NCI-H146 (cell line): ENCODE data around the gene KRT36.

Source experiments
- DNase-seq: peaks from one replicate; lab custom pipeline; 2025; lab: John Stamatoyannopoulos, UW

KRT36 gene

DNA sequence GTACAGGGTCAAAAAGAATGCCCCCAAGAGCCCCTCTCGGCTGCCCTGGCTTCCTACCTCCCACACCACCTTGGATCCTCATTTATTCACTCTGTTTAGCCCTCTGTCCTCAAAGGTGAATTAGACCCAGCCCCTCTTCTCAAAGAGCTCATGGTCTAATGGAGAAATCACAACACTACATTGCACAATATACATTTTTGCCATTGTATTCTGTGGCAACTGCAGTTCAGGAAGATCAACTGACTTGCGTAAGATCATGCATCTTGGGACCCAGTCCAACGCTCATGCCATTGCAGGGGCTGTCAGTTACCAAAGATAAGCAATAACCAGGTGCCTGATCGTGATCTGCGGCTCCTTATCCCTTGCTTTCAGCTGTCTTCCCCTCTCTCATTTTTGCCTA lies 50.3 kb downstream of the KRT36 start:
- DNase-seq: no peak

DNA sequence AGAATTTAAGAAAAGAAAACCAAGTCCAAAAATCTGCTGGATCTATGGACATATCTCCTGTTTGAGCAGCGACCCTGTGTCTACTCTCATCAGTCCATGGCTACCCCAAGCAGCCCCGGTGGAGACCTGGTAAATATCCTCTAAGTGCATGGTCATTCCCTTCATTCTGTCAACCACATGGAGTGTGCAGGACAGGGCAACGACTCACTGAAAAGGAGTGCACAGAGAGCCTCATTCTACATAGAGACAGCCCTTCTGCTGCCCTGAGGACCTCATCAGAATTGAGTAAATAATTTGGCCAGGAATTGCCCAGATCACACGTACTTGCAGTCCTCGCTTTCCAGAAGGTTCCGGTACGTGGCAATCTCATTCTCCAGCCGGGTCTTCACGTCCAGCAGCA lies 51.9 kb downstream of the KRT36 start:
- DNase-seq: no peak

DNA sequence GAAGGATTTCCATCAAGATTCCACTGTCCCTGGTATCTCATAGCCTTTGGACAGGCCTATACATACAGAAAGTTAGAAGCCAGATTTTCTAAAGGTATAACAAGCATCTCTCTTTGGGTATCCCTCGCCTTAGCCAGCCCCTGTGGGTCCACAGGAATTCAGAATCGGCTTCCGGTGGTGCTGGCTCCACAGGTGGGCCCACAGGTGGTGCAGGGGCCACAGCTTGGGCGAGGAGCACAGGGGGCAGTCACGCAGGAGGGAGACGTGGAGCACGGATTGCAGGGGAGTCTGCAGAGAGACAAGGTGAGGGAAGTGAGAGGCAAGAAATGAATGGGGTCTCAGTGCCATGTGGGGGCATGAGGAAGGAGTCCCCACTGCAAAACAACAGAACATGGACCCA lies 52.5 kb downstream of the KRT36 start:
- DNase-seq: no peak
